Spinal cord (tissue), 10 donors: Measurements from ENCODE around the gene TPSB2. TPM values are rescaled to one million over a fixed set of nuclear protein-coding genes. Genes with fewer than 3 reads are reported as not detected.
A peak's percentile ranks its signal among the peaks of the same experiment; 100 is the strongest.
"Not testable (repeated sequence)": the region's sequence is repeated elsewhere in the genome, so short reads cannot be mapped to it uniquely, and the experiment has no call there.

Experiments
- DNase-seq, 6 donors: peaks; one replicate each; pipeline versions ENCODE4 v3.0.0 to v3.0.0-alpha.2; 2013 to 2015; ENCODE audit warnings: low spot score in 6 of 6, low read depth in 4 of 6
- H3K27ac ChIP-seq: one replicate; pipeline ENCODE4 v1.5.1; 2013; ENCODE audit warnings: low read depth, low read length, control low read depth
- H3K27me3 ChIP-seq: one replicate; pipeline ENCODE4 v1.6.1; 2013; ENCODE audit warnings: low read length; ENCODE audit not compliant: control insufficient read depth, insufficient read depth
- H3K36me3 ChIP-seq: one replicate; pipeline ENCODE4 v1.6.1; 2013; ENCODE audit warnings: low read length; ENCODE audit not compliant: control insufficient read depth, insufficient read depth
- H3K4me1 ChIP-seq: one replicate; pipeline ENCODE4 v1.6.1; 2013; ENCODE audit warnings: low read length; ENCODE audit not compliant: control insufficient read depth, insufficient read depth
- H3K4me3 ChIP-seq: one replicate; pipeline ENCODE4 v1.5.1; 2013; ENCODE audit warnings: low read depth, low read length, control low read depth
- H3K9me3 ChIP-seq: one replicate; pipeline ENCODE4 v1.6.1; 2013; ENCODE audit warnings: low read length; ENCODE audit not compliant: control insufficient read depth, insufficient read depth
- WGBS: methylation state at CpG from one replicate; pipeline ENCODE4 v1.1.5; 2013; ENCODE audit warnings: missing lambda C conversion rate; ENCODE audit not compliant: insufficient coverage; 5-methylcytosine and 5-hydroxymethylcytosine counted together
- polyA plus RNA-seq, 2 donors: library from polyadenylated mRNA; unstranded; fragments of 120-200 nt; gene quantifications; one replicate each; pipeline ENCODE4 v1.2.1, GENCODE V29; 2013; ENCODE audit not compliant: insufficient read length in 2 of 2
- total RNA-seq, 2 donors: library from RNA; depleted of rRNA in 1 of 2; stranded (reverse); fragments of 120-200 nt in 1 of 2; fragments of >200 nt in 1 of 2; gene quantifications; one replicate each; pipeline versions ENCODE4 v1.2.3 to v1.2.4, GENCODE V29; 2013 to 2014
- donor health status: healthy.

TPSB2 gene
- total and polyA plus RNA-seq, 4 donors, result 0.61 to 1.5 TPM; not detected in 2

DNA sequence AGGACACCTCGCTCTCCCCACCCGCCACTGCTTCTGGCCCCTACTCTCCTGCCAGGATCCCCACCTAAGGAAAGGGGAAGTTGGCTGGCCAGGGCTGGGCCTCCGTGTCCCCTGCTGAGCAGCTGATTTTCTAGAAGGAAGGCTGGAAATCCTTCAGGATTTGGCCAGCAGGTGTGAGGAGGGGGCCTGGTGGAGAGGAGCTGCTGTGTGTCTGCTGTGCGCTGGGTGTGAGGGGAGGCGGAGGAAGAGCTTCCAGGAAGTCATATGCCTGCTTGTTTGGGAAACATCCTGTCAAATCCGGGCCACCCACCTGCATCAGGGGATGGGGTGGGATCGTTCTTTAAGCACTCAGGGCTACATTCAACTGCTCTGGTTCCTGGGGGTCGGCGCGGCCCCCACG lies 33.5 kb downstream of the TPSB2 start:
- 85% methylated on average over 11 of the region's 11 CpGs for WGBS
- H3K4me1 ChIP-seq, result peaks cover 23% of the 10 kb centered on the region

DNA sequence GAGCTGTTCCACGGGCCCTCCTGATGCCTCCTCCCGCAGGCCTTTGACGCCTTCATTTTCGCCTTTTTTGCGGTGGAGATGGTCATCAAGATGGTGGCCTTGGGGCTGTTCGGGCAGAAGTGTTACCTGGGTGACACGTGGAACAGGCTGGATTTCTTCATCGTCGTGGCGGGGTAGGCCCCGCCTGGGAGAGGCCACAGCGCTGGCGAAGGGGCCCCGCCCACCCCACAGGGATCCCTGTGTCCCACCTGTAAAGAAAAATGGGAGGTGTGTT lies 34.7 kb downstream of the TPSB2 start:
- DNase-seq, result no peak
- Histone ChIP-seq H3K9me3 (no peaks in the 10 kb centered on the region), H3K36me3 (peaks cover 39% of the 10 kb centered on the region), H3K27ac (no peak overlapping the region), H3K27me3 (no peaks in the 10 kb centered on the region), H3K4me1 (peaks cover 23% of the 10 kb centered on the region), H3K4me3 (no peak overlapping the region)
- WGBS, result 85% methylated on average over 9 of the region's 14 CpGs

More for the DNA sequence above, 33.5 kb downstream of the TPSB2 start:
- H3K27me3 ChIP-seq, result no peaks in the 10 kb centered on the region
- no peak overlapping the region for H3K4me3 ChIP-seq
- H3K27ac ChIP-seq, result no peak overlapping the region
- H3K9me3 ChIP-seq, result no peaks in the 10 kb centered on the region
- DNase-seq, result no peak
- peaks cover 49% of the 10 kb centered on the region for H3K36me3 ChIP-seq

DNA sequence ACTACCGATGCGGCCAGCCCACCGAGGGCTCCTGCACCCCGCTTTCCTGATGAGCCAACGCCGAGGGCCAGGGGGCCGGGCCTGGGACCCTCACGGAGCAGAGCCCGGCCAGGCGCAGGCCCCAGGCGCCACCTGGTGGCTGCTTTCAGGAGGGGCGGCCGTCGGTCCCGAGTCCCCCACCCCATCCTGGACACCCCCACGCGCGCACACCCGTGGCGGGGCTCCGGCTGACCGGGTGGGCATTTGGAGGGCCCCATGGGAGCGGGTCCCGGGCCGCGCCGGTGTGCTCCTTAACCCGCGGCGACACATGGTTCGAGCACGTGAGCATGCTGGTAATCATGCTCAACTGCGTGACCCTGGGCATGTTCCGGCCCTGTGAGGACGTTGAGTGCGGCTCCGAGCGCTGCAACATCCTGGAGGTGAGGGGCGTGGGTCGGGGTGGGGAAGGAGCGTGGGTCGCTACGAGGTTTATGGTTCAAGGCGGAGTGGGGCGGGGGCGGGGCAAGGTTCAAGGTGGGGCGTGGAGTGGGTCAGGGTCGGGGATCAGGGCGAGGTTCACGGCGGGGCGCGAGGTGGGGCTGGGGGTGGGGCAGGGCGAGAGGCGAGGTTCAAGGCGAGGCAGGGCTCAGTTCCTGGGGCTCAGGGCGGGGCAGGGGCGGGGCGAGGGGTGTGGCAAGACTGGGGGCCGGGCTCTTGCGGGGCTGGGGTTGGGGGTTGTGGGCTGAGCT lies 35.2 kb downstream of the TPSB2 start:
- peaks cover 23% of the 10 kb centered on the region for H3K4me1 ChIP-seq
- H3K36me3 ChIP-seq, result peaks cover 38% of the 10 kb centered on the region
- WGBS, result 21% methylated on average over 48 of the region's 61 CpGs
- DNase-seq, result peak in 2 of 6 donors; percentile 40 to 50
- no peaks in the 10 kb centered on the region for H3K27me3 ChIP-seq
- H3K27ac ChIP-seq, result no peak overlapping the region
- no peak overlapping the region for H3K4me3 ChIP-seq
- no peaks in the 10 kb centered on the region for H3K9me3 ChIP-seq

DNA sequence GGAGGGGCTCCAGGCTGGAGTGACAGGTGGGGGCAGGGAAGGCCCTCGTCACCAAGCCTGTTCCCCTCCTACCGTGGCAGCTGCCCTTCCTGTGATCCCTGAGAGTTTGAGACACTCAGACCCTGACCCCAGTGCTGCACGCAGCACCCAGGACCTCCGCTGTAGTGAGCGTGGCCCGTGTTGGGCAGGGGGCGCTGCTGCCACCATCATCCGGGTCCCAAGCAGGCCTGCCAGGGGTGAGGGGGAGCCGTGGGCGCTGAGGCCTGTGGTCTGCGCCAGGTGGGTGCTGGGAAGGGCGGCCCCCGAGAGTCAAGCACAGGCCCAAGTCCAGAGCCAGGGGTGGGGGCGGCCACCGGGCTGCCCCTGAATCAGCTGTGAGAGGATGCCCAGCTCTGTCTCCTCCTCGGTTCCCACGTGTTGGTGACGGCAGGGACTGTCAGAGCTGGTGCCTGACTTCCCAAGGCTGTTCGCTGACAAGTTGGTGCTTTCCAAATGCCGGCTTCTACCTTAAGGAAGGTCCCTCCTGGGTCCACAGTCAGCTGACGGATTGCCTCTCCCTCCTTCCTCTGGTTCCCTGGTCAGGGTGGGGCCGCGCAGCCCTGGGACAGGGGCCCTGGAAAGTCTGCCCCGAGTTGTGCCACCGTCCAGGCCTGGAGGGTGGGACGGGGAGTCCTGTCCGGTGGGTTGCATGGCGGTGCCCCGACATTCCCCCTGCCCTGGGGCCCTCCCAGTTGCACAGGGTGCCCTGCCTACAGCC lies 36.0 kb downstream of the TPSB2 start:
- WGBS, result 76% methylated on average over 28 of the region's 29 CpGs
- Histone ChIP-seq H3K27me3 (no peaks in the 10 kb centered on the region), H3K4me1 (peaks cover 25% of the 10 kb centered on the region), H3K36me3 (peaks cover 38% of the 10 kb centered on the region), H3K4me3 (no peak overlapping the region), H3K27ac (no peak overlapping the region), H3K9me3 (no peaks in the 10 kb centered on the region)
- DNase-seq, result no peak

DNA sequence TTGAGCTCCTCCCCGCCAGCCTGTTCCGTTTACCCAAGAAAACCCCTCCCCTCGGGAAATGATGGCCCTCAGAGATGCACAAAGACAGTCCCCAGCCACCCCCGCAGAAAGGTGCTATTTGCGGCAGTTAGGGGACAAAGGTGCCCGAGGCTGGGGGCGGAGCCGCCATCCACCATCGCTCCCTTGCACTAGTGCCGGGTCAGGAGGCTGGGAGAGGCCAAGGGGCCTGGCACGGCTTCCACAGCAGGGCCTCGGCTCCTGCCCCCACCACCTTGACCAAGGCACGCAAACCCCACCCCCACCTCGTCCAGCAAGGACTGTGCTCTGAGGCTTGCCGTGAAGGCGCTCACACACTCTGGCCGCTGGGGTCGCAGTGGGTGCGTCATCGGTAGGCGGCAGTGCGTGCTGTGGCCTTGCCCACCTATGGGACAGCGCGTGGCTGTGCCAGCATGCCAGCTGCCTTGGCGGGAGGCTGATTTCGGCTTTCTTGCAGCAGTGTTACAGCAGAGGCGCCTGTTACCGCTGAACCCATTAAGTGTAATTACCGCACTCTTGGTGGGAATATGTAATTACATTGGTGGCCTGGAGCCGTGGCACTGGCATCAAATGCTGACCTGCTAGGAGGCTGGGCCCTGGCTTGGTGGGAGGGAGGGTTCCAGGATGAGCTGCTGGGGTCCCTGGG lies 36.7 kb downstream of the TPSB2 start:
- Histone ChIP-seq H3K9me3 (no peaks in the 10 kb centered on the region), H3K36me3 (peaks cover 37% of the 10 kb centered on the region), H3K27ac (no peak overlapping the region), H3K4me3 (no peak overlapping the region), H3K27me3 (no peaks in the 10 kb centered on the region), H3K4me1 (peaks cover 28% of the 10 kb centered on the region)
- 55% methylated on average over 29 of the region's 30 CpGs for WGBS
- peak in 2 of 6 donors; percentile 39 to 75 for DNase-seq

DNA sequence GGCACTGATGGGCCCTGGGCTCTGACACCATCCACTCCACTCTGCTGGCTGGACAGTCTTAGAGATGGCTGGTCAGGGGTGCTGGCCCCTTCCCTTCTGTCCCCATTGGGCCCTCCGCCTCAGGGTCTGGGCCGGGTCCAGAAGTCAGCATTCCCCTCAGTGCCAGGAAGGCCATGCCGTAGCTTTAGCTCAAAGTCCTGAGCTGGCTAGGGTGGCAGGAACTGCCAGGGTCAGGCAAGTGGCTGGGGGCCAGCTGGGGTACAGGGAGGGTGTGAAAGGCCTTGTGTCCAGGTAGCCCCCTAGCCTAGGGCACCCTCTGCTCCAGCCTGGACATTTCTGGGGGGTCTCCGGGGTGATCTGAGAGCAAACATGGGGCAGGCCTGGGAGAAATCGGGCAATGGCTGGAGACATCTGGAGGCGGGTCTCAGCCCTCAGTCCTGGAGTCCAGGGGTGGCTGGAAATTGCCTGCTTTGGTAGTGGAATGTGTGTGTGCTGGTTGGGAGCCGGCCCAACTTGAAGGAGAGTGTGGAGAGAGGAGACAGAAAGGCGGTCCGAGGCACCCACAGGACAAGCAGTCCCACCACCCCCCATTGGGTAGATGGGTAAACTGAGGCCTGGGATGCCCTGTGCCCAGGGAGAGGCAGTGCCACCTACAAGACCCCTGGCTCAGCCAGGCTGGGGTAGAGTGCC lies 37.5 kb downstream of the TPSB2 start:
- no peaks in the 10 kb centered on the region for H3K9me3 ChIP-seq
- H3K4me3 ChIP-seq, result no peak overlapping the region
- peaks cover 29% of the 10 kb centered on the region for H3K36me3 ChIP-seq
- WGBS, result 75% methylated on average over 9 of the region's 9 CpGs
- no peaks in the 10 kb centered on the region for H3K27me3 ChIP-seq
- peaks cover 28% of the 10 kb centered on the region for H3K4me1 ChIP-seq
- DNase-seq, result no peak
- H3K27ac ChIP-seq, result no peak overlapping the region

GRCh38 chr16:1190789-1191188 lies 39.2 kb downstream of the TPSB2 start:
- WGBS, result 95% methylated on average over 11 of the region's 11 CpGs
- Histone ChIP-seq H3K36me3 (peaks cover 29% of the 10 kb centered on the region), H3K4me1 (peaks cover 28% of the 10 kb centered on the region)
- DNase-seq, H3K27ac ChIP-seq, H3K4me3 ChIP-seq, H3K9me3 ChIP-seq, H3K27me3 ChIP-seq: not testable (repeated sequence)

DNA sequence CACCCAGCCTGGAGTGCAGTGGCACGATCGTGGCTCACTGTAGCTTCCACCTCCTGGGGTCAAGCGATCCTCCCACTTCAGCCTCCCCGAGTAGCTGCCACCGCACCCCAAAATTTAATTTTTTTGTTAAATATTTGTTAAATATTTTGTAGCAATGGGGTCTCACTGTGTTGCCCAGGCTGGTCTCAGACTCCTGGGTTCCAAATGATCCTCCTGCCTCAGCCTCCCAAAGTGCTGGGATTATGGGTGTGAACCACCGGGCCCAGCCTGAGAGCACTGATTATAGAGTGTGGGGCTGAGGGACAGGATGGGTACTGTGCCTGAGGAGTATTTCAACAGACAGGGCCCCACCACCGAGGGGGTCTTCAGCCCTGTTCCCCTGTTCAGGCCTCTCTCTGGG lies 40.5 kb downstream of the TPSB2 start:
- DNase-seq, result no peak
- H3K4me1 ChIP-seq, result peaks cover 24% of the 10 kb centered on the region
- H3K4me3 ChIP-seq, result no peak overlapping the region
- 92% methylated on average over 2 of the region's 7 CpGs for WGBS
- H3K9me3 ChIP-seq, result no peaks in the 10 kb centered on the region
- H3K36me3 ChIP-seq, result peaks cover 25% of the 10 kb centered on the region
- no peaks in the 10 kb centered on the region for H3K27me3 ChIP-seq
- H3K27ac ChIP-seq, result no peak overlapping the region

DNA sequence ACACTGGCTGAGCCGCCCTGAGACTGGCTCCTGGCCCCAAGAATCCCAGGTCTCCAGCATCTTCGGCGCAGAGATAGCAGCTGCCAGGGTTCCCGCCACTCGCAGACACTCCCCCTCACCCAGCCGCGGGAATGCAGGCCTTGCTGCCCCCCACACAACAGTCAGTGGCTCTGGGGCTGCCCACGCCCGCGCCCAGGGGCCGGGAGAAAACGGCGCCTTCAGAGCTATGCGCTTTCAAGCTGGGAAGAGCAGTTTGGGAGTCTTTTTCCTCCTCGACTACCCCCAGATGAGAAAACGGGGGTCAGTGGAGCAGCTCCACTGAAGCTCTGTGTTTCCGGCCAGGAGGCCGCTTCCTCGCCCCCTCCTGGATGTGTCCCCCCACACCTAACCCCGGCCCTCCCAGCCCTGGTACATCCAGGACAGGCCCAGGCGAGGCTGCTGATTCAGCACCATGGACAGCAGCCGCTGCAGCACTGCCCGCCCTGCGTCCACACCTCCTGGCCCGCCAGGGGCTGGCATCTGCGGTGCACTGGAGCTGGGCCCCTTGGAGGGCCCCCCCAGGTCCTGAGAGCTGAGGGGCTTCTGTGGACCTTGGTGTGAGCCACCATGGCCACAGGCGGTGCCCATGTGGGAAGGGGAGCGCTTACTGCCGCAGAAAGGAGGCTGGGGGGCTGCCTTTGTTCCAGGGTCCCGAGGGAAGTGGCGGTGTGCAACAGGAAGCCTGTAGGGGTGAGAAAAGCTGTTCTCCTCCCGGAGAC lies 41.4 kb downstream of the TPSB2 start:
- no peaks in the 10 kb centered on the region for H3K27me3 ChIP-seq
- WGBS, result 42% methylated on average over 31 of the region's 32 CpGs
- DNase-seq, result peak in 1 of 6 donors; percentile 62
- H3K4me1 ChIP-seq, result peaks cover 25% of the 10 kb centered on the region
- H3K9me3 ChIP-seq, result no peaks in the 10 kb centered on the region
- H3K27ac ChIP-seq, result no peak overlapping the region
- H3K36me3 ChIP-seq, result peaks cover 34% of the 10 kb centered on the region
- no peak overlapping the region for H3K4me3 ChIP-seq
